HCT116 (cell line): ENCODE results near the gene SMARCD2. TPM values are rescaled to one million over a fixed set of nuclear protein-coding genes. Genes with fewer than 3 reads are reported as not detected.

Source experiments
- ATAC-seq: fragments of 200-7000 bp; cut with Tn5 transposase; 2 replicates; pipeline ENCODE4 v1.9.1; 2020; ENCODE audit warnings: mild to moderate bottlenecking, moderate library complexity
- BruUV-seq: library from RNA; stranded (reverse); fragments of 400-500 nt; replicated peaks from 2 replicates; lab custom pipeline; 2021; lab: Mats Ljungman, UMichigan
- CTCF ChIA-PET: fragments of 300-600 bp; sonication (Branson Sonifier 250); formaldehyde crosslinking; loops from one replicate; lab custom pipeline; 2021; ENCODE audit warnings: antibody characterized with exemption; lab: Charles Lee
- POLR2A ChIA-PET: fragments of 300-600, 350-600 bp; sonication (Branson Sonifier 250); formaldehyde crosslinking; loops from one replicate; lab custom pipeline; 2021; ENCODE audit warnings: antibody characterized with exemption; lab: Charles Lee
- RAD21 ChIA-PET, 2 experiments: fragments of 300-600 bp; sonication (Branson Sonifier 250); formaldehyde crosslinking; loops; one replicate each; lab custom pipeline; 2023; ENCODE audit warnings: low total read pairs in 2 of 2; ENCODE audit not compliant: uncharacterized antibody in 2 of 2, unreplicated experiment in 2 of 2, low non-redundant PET in 1 of 2; lab: Charles Lee
- DNase-seq: peaks from one replicate; pipeline ENCODE4 v3.0.0-alpha.2; 2010; ENCODE audit warnings: low read depth, low spot score
- H2AFZ ChIP-seq: fragments of 200-600 bp; shearing (Covaris generic), sonication (generic); 2 replicates; pipeline ENCODE4 v1.6.1; 2017; ENCODE audit warnings: low read depth, mixed run types, mixed read lengths, antibody characterized with exemption, low read length; ENCODE audit not compliant: poor library complexity, severe bottlenecking
- H3K27ac ChIP-seq: 2 replicates; pipeline ENCODE4 v1.5.1; 2012; ENCODE audit warnings: low read depth, low read length
- H3K27me3 ChIP-seq: fragments of 200-600 bp; sonication (generic); 2 replicates; pipeline ENCODE4 v1.6.1; 2016; ENCODE audit warnings: mixed run types, low read length, mixed read lengths; ENCODE audit not compliant: insufficient read depth
- H3K36me3 ChIP-seq, 2 experiments: fragments of 200-500 bp in 1 of 2; fragments of 200-600 bp in 1 of 2; sonication (Bioruptor generic) in 1 of 2; sonication (generic) in 1 of 2; 2 replicates each; pipeline versions ENCODE4 v1.5.1 to v1.6.1; 2014 to 2016; ENCODE audit warnings: low read length in 2 of 2, inconsistent platforms in 1 of 2, mixed read lengths in 1 of 2, mixed run types in 1 of 2; ENCODE audit not compliant: insufficient read depth in 2 of 2, control insufficient read depth in 1 of 2
- H3K4me1 ChIP-seq, 2 experiments: fragments of 200-600 bp in 1 of 2; sonication (generic) in 1 of 2; 2 replicates each; pipeline versions ENCODE4 v1.5.1 to v1.6.1; 2012 to 2017; ENCODE audit warnings: low read length in 2 of 2, inconsistent platforms in 1 of 2, mild to moderate bottlenecking in 1 of 2, mixed read lengths in 1 of 2, mixed run types in 1 of 2, moderate library complexity in 1 of 2; ENCODE audit not compliant: insufficient read depth in 2 of 2, control insufficient read depth in 1 of 2
- H3K4me2 ChIP-seq: fragments of 200-600 bp; sonication (generic); 2 replicates; pipeline ENCODE4 v1.6.1; 2017; ENCODE audit warnings: mixed run types, low read length, mixed read lengths
- H3K4me3 ChIP-seq, 2 experiments: fragments of 200-600 bp in 1 of 2; sonication (generic) in 1 of 2; replicated peaks in 1 of 2; 2 replicates each; pipeline ENCODE4 v1.5.1; 2011 to 2016; ENCODE audit warnings: low read length in 2 of 2, control low read depth in 1 of 2, low read depth in 1 of 2, mild to moderate bottlenecking in 1 of 2, mixed read lengths in 1 of 2, mixed run types in 1 of 2
- H3K79me2 ChIP-seq: fragments of 200-600 bp; sonication (generic); 2 replicates; pipeline ENCODE4 v1.6.1; 2017; ENCODE audit warnings: mild to moderate bottlenecking, mixed run types, low read length, moderate library complexity, mixed read lengths; ENCODE audit not compliant: insufficient read depth
- H3K9ac ChIP-seq: fragments of 200-600 bp; sonication (generic); 2 replicates; pipeline ENCODE4 v1.6.1; 2016; ENCODE audit warnings: low read length, mixed read lengths
- H3K9me2 ChIP-seq: fragments of 200-600 bp; sonication (generic), shearing (Covaris generic); 2 replicates; pipeline ENCODE4 v1.6.1; 2017; ENCODE audit warnings: mixed run types, mild to moderate bottlenecking, moderate library complexity; ENCODE audit not compliant: insufficient read depth
- H3K9me3 ChIP-seq, 2 experiments: fragments of 200-500 bp in 1 of 2; fragments of 200-600 bp in 1 of 2; sonication (Bioruptor generic) in 1 of 2; sonication (generic) in 1 of 2; 2 replicates each; pipeline ENCODE4 v1.6.1; 2014 to 2017; ENCODE audit warnings: low read length in 2 of 2, mixed read lengths in 2 of 2, inconsistent platforms in 1 of 2, low read depth in 1 of 2, mild to moderate bottlenecking in 1 of 2, mixed run types in 1 of 2, moderate library complexity in 1 of 2; ENCODE audit not compliant: control insufficient read depth in 1 of 2, insufficient read depth in 1 of 2
- H4K20me1 ChIP-seq: fragments of 200-600 bp; sonication (generic), shearing (Covaris generic); 2 replicates; pipeline ENCODE4 v1.6.1; 2017; ENCODE audit warnings: mixed run types, mild to moderate bottlenecking, moderate library complexity; ENCODE audit not compliant: insufficient read depth
- EZH2 ChIP-seq: fragments of 200-600 bp; sonication (generic); IDR thresholded peaks from 2 replicates; pipeline ENCODE4 v1.6.1; 2017; ENCODE audit warnings: antibody characterized with exemption, mixed run types
- JUND ChIP-seq: IDR thresholded peaks from 2 replicates; pipeline ENCODE4 v1.6.1; 2012
- intact Hi-C: fragments of 100-400 bp; cut with micrococcal nuclease; formaldehyde crosslinking; loops from 2 replicates; pipeline ENCODE4 v1.10.0; 2022
- total RNA-seq: library from RNA; stranded (reverse); gene quantifications from one replicate; pipeline ENCODE4 v1.2.1, GENCODE V29; 2021; ENCODE audit not compliant: unreplicated experiment
- TF ChIP-seq, protein P1 (sequence below), 3 experiments: fragments of 200-600 bp in 1 of 3; sonication (generic) in 1 of 3; IDR thresholded peaks in 2 of 3; conservative IDR thresholded peaks in 1 of 3; 2 replicates each; pipeline ENCODE4 v1.5.1; 2012 to 2017; ENCODE audit warnings: low read depth in 2 of 3, low read length in 2 of 3, antibody characterized with exemption in 1 of 3, borderline replicate concordance in 1 of 3, control low read depth in 1 of 3, mild to moderate bottlenecking in 1 of 3, mixed read lengths in 1 of 3, mixed run types in 1 of 3, moderate library complexity in 1 of 3; ENCODE audit not compliant: insufficient read depth in 1 of 3
- TF ChIP-seq, protein P2 (sequence below): IDR thresholded peaks from 2 replicates; pipeline ENCODE4 v1.6.1; 2012

Gene SMARCD2
- total RNA-seq, 1 experiment from 2014 or later = 168 TPM

DNA sequence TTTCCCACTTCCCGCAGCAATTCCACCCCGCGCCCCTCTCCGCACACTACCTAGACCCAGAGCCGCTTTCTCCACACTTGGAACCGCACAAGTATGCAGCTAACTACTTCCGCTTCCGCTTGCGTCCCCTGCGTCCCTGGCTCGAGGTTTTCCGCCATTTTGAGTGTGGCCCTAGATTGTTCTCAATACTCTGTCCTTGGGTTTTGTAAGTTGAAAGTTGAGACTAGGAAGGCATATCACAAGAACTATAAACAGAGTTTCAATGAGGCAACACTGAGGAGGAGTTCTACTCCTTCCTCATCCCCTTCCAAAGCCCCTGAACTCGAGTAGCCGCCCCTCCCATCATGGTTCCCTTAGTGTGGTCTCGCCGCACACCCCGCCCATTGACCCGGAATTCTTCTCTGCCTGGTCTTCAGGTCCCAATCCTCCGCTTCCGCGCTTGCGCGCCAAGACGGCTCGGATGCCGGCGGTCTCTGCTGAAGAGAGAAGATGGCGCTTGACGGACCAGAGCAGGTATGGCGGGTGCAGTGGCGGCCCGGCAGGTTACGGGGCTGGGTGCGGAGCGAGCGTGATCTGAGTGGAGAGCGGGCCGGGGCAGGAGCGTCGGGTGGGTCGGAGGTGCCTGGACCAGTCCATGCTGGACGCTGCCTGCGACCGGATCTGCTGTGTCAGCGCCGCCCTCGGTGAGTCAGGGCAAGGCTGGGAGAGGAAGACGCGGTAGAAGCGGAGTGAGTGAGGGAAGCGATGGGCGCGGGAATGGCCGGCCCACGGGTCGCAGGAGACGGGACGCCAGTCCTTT, 15.3 kb downstream of the SMARCD2 start, which contains the start of the genes FTSJ3 and PSMC5 (continued):
- TF ChIP-seq, protein P1, sequence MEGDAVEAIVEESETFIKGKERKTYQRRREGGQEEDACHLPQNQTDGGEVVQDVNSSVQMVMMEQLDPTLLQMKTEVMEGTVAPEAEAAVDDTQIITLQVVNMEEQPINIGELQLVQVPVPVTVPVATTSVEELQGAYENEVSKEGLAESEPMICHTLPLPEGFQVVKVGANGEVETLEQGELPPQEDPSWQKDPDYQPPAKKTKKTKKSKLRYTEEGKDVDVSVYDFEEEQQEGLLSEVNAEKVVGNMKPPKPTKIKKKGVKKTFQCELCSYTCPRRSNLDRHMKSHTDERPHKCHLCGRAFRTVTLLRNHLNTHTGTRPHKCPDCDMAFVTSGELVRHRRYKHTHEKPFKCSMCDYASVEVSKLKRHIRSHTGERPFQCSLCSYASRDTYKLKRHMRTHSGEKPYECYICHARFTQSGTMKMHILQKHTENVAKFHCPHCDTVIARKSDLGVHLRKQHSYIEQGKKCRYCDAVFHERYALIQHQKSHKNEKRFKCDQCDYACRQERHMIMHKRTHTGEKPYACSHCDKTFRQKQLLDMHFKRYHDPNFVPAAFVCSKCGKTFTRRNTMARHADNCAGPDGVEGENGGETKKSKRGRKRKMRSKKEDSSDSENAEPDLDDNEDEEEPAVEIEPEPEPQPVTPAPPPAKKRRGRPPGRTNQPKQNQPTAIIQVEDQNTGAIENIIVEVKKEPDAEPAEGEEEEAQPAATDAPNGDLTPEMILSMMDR (IDR thresholded peaks at IDR 0.05 in 2 of 3, conservative IDR thresholded peaks at IDR 0.05 in 1 of 3; ENCODE audit: borderline replicate concordance in 1 of 3, insufficient read depth in 1 of 3, low read depth in 2 of 3, low read length in 2 of 3) = peak in 2 of 3 experiments; percentile 35 to 53; a peak in 3 of 6 replicates
- TF ChIP-seq EZH2 (no peak), JUND (no peak)

DNA sequence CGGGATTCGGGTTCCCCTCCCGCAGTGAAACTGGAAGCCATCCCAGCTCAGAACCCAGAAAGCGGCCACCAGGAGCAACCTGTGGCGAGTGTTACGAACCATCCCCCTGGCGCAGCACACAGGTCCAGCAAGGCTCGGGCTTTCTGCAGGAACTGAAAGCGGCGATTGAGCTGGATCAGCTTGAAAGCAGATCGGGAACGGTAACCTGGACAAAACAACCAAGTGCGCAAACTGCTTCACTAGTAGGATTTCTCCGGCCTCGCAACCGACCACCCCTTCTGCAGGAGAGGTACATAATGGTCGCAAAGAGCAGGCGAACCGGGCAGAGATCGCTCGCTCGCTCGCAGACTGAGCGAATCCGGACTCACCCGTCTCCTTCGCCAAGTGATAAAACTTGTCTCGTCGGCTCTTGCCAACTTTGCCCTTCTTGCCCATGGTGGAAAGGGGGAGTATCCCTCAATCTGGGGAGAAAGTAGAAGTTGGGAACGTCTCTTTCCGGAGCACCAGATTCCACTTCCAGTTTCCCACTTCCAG, 15.9 kb downstream of the SMARCD2 start:
- Histone ChIP-seq H3K4me1 (peaks cover 8 to 16% of the 10 kb centered on the region in 2 experiments), H3K27me3 (no peaks in the 10 kb centered on the region), H3K9me2 (no peaks in the 10 kb centered on the region), H2AFZ (no peak overlapping the region), H3K4me3 (peak overlapping the region; percentile 81 to 85), H3K79me2 (peaks cover 93% of the 10 kb centered on the region), H4K20me1 (peaks cover 4% of the 10 kb centered on the region; the same call in 1 of the 2 replicates), H3K27ac (peak overlapping the region; percentile 81), H3K9ac (peak overlapping the region; percentile 88), H3K9me3 (no peaks in the 10 kb centered on the region), H3K36me3 (peaks cover 62 to 71% of the 10 kb centered on the region in 2 experiments), H3K4me2 (peak overlapping the region; percentile 84)
- RAD21 ChIA-PET = no interaction called here
- intact Hi-C loops = loop anchor here (1.0 to 5.0 kb wide), 3 partner anchors 13 to 129 kb away; partner anchors contain the start of gene CCDC47
- BruUV-seq = TSS peak; percentile 81
- POLR2A ChIA-PET = interaction anchor here (1.2 to 4.3 kb wide), 2 partner anchors 17 to 53 kb away, joined by 5 to 16 read pairs; partner anchors contain the start of genes CCDC47 and DDX42
- DNase-seq = no peak
- TF ChIP-seq, protein P2, sequence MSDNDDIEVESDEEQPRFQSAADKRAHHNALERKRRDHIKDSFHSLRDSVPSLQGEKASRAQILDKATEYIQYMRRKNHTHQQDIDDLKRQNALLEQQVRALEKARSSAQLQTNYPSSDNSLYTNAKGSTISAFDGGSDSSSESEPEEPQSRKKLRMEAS = no peak
- TF ChIP-seq, protein P1 (IDR thresholded peaks at IDR 0.05 in 2 of 3, conservative IDR thresholded peaks at IDR 0.05 in 1 of 3; ENCODE audit: borderline replicate concordance in 1 of 3, insufficient read depth in 1 of 3, low read depth in 2 of 3, low read length in 2 of 3) = peak in 1 of 3 experiments; percentile 8; a peak in 2 of 6 replicates
- peak; percentile 6 for ATAC-seq
- CTCF ChIA-PET = interaction anchor here (1.0 to 1.7 kb wide), 2 partner anchors 8 to 40 kb away, joined by 3 to 6 read pairs; no protein-coding TSS in a partner anchor
